SK-N-SH (cell line): ENCODE data around the gene LIPE. TPM values are rescaled to one million over a fixed set of nuclear protein-coding genes. Genes with fewer than 3 reads are reported as not detected.

Source experiments
- CTCF ChIA-PET: fragments of 300-600, 350-600 bp; formaldehyde crosslinking; extraction: SDS; loops from one replicate; lab custom pipeline; 2021; lab: Yijun Ruan, JAX
- POLR2A ChIA-PET: fragments of 350-600 bp; sonication (Branson Sonifier 250); formaldehyde crosslinking; extraction: SDS; loops from one replicate; lab custom pipeline; 2020; ENCODE audit warnings: antibody characterized with exemption, inconsistent platforms; lab: Yijun Ruan, JAX
- DNase-seq: peaks from one replicate; pipeline ENCODE4 v3.0.0; 2012
- H2AFZ ChIP-seq: fragments of 200-600 bp; sonication (generic); 2 replicates; pipeline ENCODE4 v1.8.1; 2016; ENCODE audit warnings: antibody characterized with exemption, mild to moderate bottlenecking, low read depth
- H3F3A ChIP-seq: fragments of 200-600 bp; sonication (generic); replicated peaks from 2 replicates; pipeline ENCODE3; 2016; ENCODE audit warnings: antibody characterized with exemption, mild to moderate bottlenecking; ENCODE audit not compliant: insufficient read depth
- H3K27ac ChIP-seq, 2 experiments: fragments of 200-500 bp in 1 of 2; fragments of 200-600 bp in 1 of 2; sonication (Bioruptor generic) in 1 of 2; sonication (generic), shearing (Covaris generic) in 1 of 2; 2 replicates each; pipeline versions ENCODE4 v1.5.1 to v1.6.1; 2014 to 2016; ENCODE audit warnings: low read depth in 2 of 2, inconsistent platforms in 1 of 2, low read length in 1 of 2, mild to moderate bottlenecking in 1 of 2, mixed read lengths in 1 of 2
- H3K27me3 ChIP-seq: fragments of 200-600 bp; sonication (generic), shearing (Covaris generic); 2 replicates; pipeline ENCODE4 v1.6.1; 2016; ENCODE audit warnings: mixed run types; ENCODE audit not compliant: insufficient read depth
- H3K36me3 ChIP-seq, 2 experiments: fragments of 200-500 bp in 1 of 2; fragments of 200-600 bp in 1 of 2; sonication (Bioruptor generic) in 1 of 2; sonication (generic) in 1 of 2; replicated peaks in 1 of 2; 2 replicates each; pipeline versions ENCODE3 to v1.5.1; 2014 to 2016; ENCODE audit warnings: low read length in 1 of 2, mild to moderate bottlenecking in 1 of 2; ENCODE audit not compliant: insufficient read depth in 2 of 2, control insufficient read depth in 1 of 2
- H3K4me1 ChIP-seq, 2 experiments: fragments of 200-500 bp in 1 of 2; fragments of 200-600 bp in 1 of 2; sonication (Bioruptor generic) in 1 of 2; sonication (generic), shearing (Covaris generic) in 1 of 2; 2 replicates each; pipeline versions ENCODE4 v1.5.1 to v1.6.1; 2014 to 2016; ENCODE audit warnings: low read depth in 1 of 2, low read length in 1 of 2, mixed run types in 1 of 2; ENCODE audit not compliant: insufficient read depth in 2 of 2, control insufficient read depth in 1 of 2
- H3K4me2 ChIP-seq: fragments of 200-600 bp; sonication (generic), shearing (Covaris generic); 2 replicates; pipeline ENCODE4 v1.6.1; 2017; ENCODE audit warnings: mixed run types
- H3K4me3 ChIP-seq, 2 experiments: fragments of 200-500 bp in 1 of 2; fragments of 200-600 bp in 1 of 2; sonication (Bioruptor generic) in 1 of 2; sonication (generic), shearing (Covaris generic) in 1 of 2; 2 replicates each; pipeline versions ENCODE4 v1.5.1 to v1.8.1; 2014 to 2016; ENCODE audit warnings: low read depth in 2 of 2, inconsistent platforms in 1 of 2, low read length in 1 of 2, mild to moderate bottlenecking in 1 of 2, mixed read lengths in 1 of 2, moderate library complexity in 1 of 2
- H3K79me2 ChIP-seq: fragments of 200-600 bp; sonication (generic); 2 replicates; pipeline ENCODE4 v1.8.1; 2017; ENCODE audit warnings: mild to moderate bottlenecking; ENCODE audit not compliant: insufficient read depth
- H3K9ac ChIP-seq: fragments of 200-600 bp; sonication (generic); 2 replicates; pipeline ENCODE4 v1.6.1; 2017; ENCODE audit warnings: mixed run types
- H3K9me2 ChIP-seq: fragments of 200-600 bp; sonication (generic); 2 replicates; pipeline ENCODE4 v1.6.1; 2017; ENCODE audit warnings: mixed run types
- H3K9me3 ChIP-seq: fragments of 200-600 bp; sonication (generic); 2 replicates; pipeline ENCODE4 v1.6.1; 2017; ENCODE audit warnings: mixed run types, mild to moderate bottlenecking, moderate library complexity
- H4K20me1 ChIP-seq: fragments of 200-600 bp; sonication (generic); 2 replicates; pipeline ENCODE4 v1.6.1; 2017; ENCODE audit warnings: mild to moderate bottlenecking, mixed run types; ENCODE audit not compliant: insufficient read depth
- CHD2 ChIP-seq: fragments of 150-350 bp; IDR thresholded peaks from 2 replicates; pipeline ENCODE4 v1.6.1; 2018; ENCODE audit warnings: low read length; ENCODE audit not compliant: partially characterized antibody
- ELF1 ChIP-seq: IDR thresholded peaks from 2 replicates; pipeline ENCODE4 v1.4.0; 2012
- EZH2phosphoT487 ChIP-seq: fragments of 200-600 bp; sonication (generic); IDR thresholded peaks from 2 replicates; pipeline ENCODE4 v1.6.1; 2017; ENCODE audit warnings: low read depth, mixed run types, mild to moderate bottlenecking, antibody characterized with exemption, moderate library complexity, borderline replicate concordance
- FOSL2 ChIP-seq: IDR thresholded peaks from 2 replicates; pipeline ENCODE4 v1.4.0; 2012; ENCODE audit warnings: low read depth, mild to moderate bottlenecking, moderate library complexity, borderline replicate concordance
- FOXJ3 ChIP-seq: sonication (generic); formaldehyde crosslinking; IDR thresholded peaks from 2 replicates; pipeline ENCODE4 v1.5.1; 2020; ENCODE audit warnings: mild to moderate bottlenecking, missing genetic modification reagents
- FOXM1 ChIP-seq: IDR thresholded peaks from 2 replicates; pipeline ENCODE4 v1.4.0; 2012; ENCODE audit warnings: low read depth, mild to moderate bottlenecking
- GABPA ChIP-seq: IDR thresholded peaks from 2 replicates; pipeline ENCODE4 v1.4.0; 2012; ENCODE audit warnings: low read depth, mild to moderate bottlenecking
- GATA2 ChIP-seq: sonication (generic); formaldehyde crosslinking; IDR thresholded peaks from 2 replicates; pipeline ENCODE4 v1.5.0; 2020; ENCODE audit warnings: mild to moderate bottlenecking, missing genetic modification reagents
- JUND ChIP-seq: IDR thresholded peaks from 2 replicates; pipeline ENCODE4 v1.4.0; 2012
- MXI1 ChIP-seq: IDR thresholded peaks from 2 replicates; pipeline ENCODE4 v1.6.1; 2012; ENCODE audit warnings: mild to moderate bottlenecking, low read depth, low read length, improper control_type of control experiment
- NFIC ChIP-seq: IDR thresholded peaks from 2 replicates; pipeline ENCODE4 v1.4.0; 2012; ENCODE audit warnings: borderline replicate concordance
- NRF1 ChIP-seq: IDR thresholded peaks from 2 replicates; pipeline ENCODE4 v1.6.1; 2012; ENCODE audit warnings: low read depth, mild to moderate bottlenecking, low read length
- POLR2AphosphoS5 ChIP-seq: IDR thresholded peaks from 2 replicates; pipeline ENCODE4 v1.6.1; 2012; ENCODE audit warnings: low read depth, low read length
- RAD21 ChIP-seq: IDR thresholded peaks from 2 replicates; pipeline ENCODE4 v1.6.1; 2012; ENCODE audit warnings: mild to moderate bottlenecking, low read length
- RFX5 ChIP-seq: IDR thresholded peaks from 2 replicates; pipeline ENCODE4 v1.6.1; 2012; ENCODE audit warnings: mild to moderate bottlenecking, improper control_type of control experiment, low read length
- RXRA ChIP-seq: IDR thresholded peaks from 2 replicates; pipeline ENCODE4 v1.4.0; 2012; ENCODE audit warnings: low read depth, mild to moderate bottlenecking, borderline replicate concordance
- TAF1 ChIP-seq: IDR thresholded peaks from 2 replicates; pipeline ENCODE4 v1.6.1; 2012; ENCODE audit warnings: low read depth, mild to moderate bottlenecking, low read length, moderate library complexity, borderline replicate concordance
- TCF12 ChIP-seq: IDR thresholded peaks from 2 replicates; pipeline ENCODE4 v1.4.0; 2012
- TEAD4 ChIP-seq: IDR thresholded peaks from 2 replicates; pipeline ENCODE4 v1.4.0; 2012; ENCODE audit warnings: mild to moderate bottlenecking, borderline replicate concordance; ENCODE audit not compliant: insufficient read depth
- USF2 ChIP-seq: fragments of 150-350 bp; IDR thresholded peaks from 2 replicates; pipeline ENCODE4 v1.6.1; 2017; ENCODE audit warnings: antibody characterized with exemption, low read length, low read depth, borderline replicate concordance
- YY1 ChIP-seq: IDR thresholded peaks from 2 replicates; pipeline ENCODE4 v1.4.0; 2012; ENCODE audit warnings: low read depth, mild to moderate bottlenecking
- WGBS: methylation state at CpG from one replicate; pipeline ENCODE4 v1.1.6; 2017; ENCODE audit warnings: low lambda C conversion rate; 5-methylcytosine and 5-hydroxymethylcytosine counted together
- polyA plus RNA-seq, 3 experiments: library from polyadenylated mRNA; depleted of rRNA; stranded (reverse); fragments of >200 nt; gene quantifications; 2 replicates each; pipeline ENCODE4 v1.2.3, GENCODE V29; 2012

LIPE gene
- polyA plus RNA-seq, 1 of the 3 experiments (the other 2 are of a cell fraction), result 4.4 TPM

GRCh38 chr19:42412227-42412626, 15.0 kb downstream of the LIPE start (continued):
- TF ChIP-seq FOXM1, result no peak
- TF ChIP-seq EZH2phosphoT487, result no peak

GRCh38 chr19:42411581-42412178, 15.5 kb downstream of the LIPE start:
- DNase-seq, result no peak
- H3K4me2 ChIP-seq, result no peak overlapping the region
- POLR2A ChIA-PET, result interaction anchor here (1.6 kb wide), 1 partner anchor 10 kb away, joined by 6 read pairs; no protein-coding TSS in a partner anchor
- no peak overlapping the region for H2AFZ ChIP-seq
- no peaks in the 10 kb centered on the region for H3F3A ChIP-seq
- H4K20me1 ChIP-seq, result no peaks in the 10 kb centered on the region
- no peaks in the 10 kb centered on the region for H3K9me2 ChIP-seq
- 95% methylated on average over 6 of the region's 8 CpGs for WGBS
- H3K4me1 ChIP-seq, result peaks cover 0 to 20% of the 10 kb centered on the region in 2 experiments; a peak in 1 of 4 replicates
- H3K9ac ChIP-seq, result no peak overlapping the region
- CTCF ChIA-PET, result interaction anchor here (0.6 to 4.4 kb wide), 7 partner anchors 11 to 286 kb away, joined by 3 to 33 read pairs (median 4); no protein-coding TSS in a partner anchor
- H3K36me3 ChIP-seq, result no peaks in the 10 kb centered on the region
- H3K27ac ChIP-seq, result peak overlapping the region in 1 of 2 experiments; percentile 9; a peak in 1 of 4 replicates
- TF ChIP-seq RAD21 (no peak), YY1 (no peak), CHD2 (no peak), NFIC (no peak), TEAD4 (no peak), GABPA (no peak), TCF12 (no peak), NRF1 (no peak), USF2 (no peak), JUND (no peak), ELF1 (no peak), FOSL2 (no peak), MXI1 (no peak), GATA2 (CRISPR knock-in tag) (no peak), RFX5 (no peak), RXRA (no peak), TAF1 (no peak), POLR2AphosphoS5 (no peak), FOXJ3 (CRISPR knock-in tag) (no peak)
- no peaks in the 10 kb centered on the region for H3K27me3 ChIP-seq
- no peaks in the 10 kb centered on the region for H3K79me2 ChIP-seq
- no peak overlapping the region for H3K4me3 ChIP-seq
- no peaks in the 10 kb centered on the region for H3K9me3 ChIP-seq
